C4-2B (cell line): Measurements from ENCODE around the gene GALNT9.

ENCODE experiments used
- H3K27ac ChIP-seq: fragments of 450-650 bp; 2 replicates; pipeline ENCODE4 v1.5.1; 2017
- CTCF ChIP-seq: fragments of 450-650 bp; conservative IDR thresholded peaks from 2 replicates; pipeline ENCODE4 v1.5.1; 2017; ENCODE audit warnings: mild to moderate bottlenecking
- ZFX ChIP-seq: fragments of 450-650 bp; IDR thresholded peaks from 2 replicates; pipeline ENCODE4 v1.6.1; 2017

GALNT9 gene

GRCh38 chr12:132351751-132352495 is 22.5 kb upstream of the GALNT9 start:
- TF ChIP-seq ZFX = no peak
- no peak for TF ChIP-seq CTCF
- no peak overlapping the region for H3K27ac ChIP-seq

DNA sequence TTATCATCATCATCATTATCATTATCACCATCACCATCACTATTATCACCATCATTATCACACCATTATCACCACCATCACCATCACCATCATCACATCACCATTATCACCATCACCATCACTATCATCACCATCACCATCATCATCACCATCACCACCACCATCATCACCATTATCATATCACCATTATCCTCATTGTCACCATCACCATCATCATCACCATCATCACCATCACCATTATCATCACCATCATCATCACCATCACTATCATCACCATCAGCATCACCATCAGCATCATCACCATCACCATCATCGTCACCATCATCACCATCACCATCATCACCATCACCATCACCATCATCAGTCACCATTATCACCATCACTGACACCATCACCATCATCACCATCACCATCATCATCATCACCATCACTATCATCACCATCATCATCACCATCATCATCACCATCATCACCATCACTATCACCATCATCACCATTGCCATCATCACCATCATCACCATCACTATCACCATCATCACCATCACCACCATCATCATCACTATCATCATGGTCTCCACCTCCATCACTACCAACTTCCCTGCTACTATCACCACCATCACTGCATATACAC is 20.2 kb upstream of the GALNT9 start:
- TF ChIP-seq CTCF (no peak), ZFX (no peak)
- H3K27ac ChIP-seq = no peak overlapping the region

DNA sequence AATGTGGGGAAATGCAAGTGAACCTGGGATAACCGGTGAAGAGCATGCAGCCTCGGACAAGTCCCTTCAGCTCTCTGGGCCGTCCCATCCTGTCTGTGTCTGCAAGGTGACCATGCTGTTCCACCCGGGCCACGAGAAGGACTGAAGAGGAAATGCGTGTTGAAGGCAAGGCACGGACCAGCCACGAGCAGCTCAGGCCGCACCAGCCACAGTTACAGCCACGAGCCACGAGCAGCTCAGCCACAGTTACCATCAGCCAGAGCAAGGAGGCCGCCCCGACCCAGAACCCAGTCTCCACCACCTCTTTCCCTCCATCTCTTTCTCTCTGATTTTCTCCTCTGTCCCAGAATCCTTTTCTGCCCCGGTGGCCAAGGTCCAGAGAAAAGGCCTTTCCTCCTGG is 18.8 kb upstream of the GALNT9 start:
- no peak overlapping the region for H3K27ac ChIP-seq
- no peak for TF ChIP-seq CTCF
- no peak for TF ChIP-seq ZFX

- no peak for TF ChIP-seq CTCF
- TF ChIP-seq ZFX = no peak
- H3K27ac ChIP-seq = no peak overlapping the region
These were observed 17.9 kb upstream of the GALNT9 start for GRCh38 chr12:132347176-132347855.

DNA sequence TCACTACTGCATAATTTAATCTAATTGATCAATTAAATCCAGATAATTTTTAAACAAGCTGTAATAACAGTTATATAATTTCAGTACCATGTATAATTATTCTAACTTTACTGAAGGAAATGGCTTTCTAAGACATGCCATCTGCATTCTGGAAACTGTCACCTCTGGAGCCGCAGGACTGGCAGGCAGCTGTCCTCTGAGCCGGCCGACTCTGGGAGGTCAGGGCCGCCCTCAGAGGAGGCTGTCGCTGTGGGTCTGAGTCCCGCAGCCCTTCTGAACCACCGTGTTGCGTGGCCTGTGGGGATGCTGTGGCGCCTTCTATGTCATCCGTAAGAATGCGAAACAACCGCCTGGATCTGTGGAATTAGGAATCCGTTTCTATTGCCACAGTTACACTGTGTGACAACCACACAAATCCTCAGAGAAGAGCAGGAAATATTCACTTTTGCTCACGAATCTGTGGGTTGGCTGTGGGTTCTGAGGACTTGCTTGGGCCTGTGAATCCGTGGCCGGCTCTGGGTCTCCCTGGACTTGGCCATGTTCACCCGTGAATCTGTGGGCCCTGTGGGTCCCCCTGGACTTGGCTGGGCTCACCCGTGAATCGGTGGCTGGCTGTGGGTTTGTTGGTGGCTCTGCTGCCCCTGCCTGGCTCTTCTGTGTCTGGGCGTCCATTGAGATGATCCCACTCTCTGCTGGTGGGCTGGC is 17.2 kb upstream of the GALNT9 start:
- TF ChIP-seq ZFX (no peak), CTCF (no peak)
- H3K27ac ChIP-seq = no peak overlapping the region

- H3K27ac ChIP-seq = no peak overlapping the region
- TF ChIP-seq CTCF = no peak
- no peak for TF ChIP-seq ZFX
These were observed 16.3 kb upstream of the GALNT9 start for GRCh38 chr12:132345561-132346200.
